ENCODE measurements around the gene MMP24. TPM values are rescaled to one million over a fixed set of nuclear protein-coding genes. Genes with fewer than 3 reads are reported as not detected.

MMP24 gene
- total RNA-seq, 4 donors from 2014 or later: 0.32 to 4.5 (median 0.61) TPM

- Histone ChIP-seq H3K27me3 (no peaks in the 10 kb centered on the region), H3K27ac (no peak overlapping the region), H3K36me3 (no peaks in the 10 kb centered on the region), H3K9me3 (no peaks in the 10 kb centered on the region), H3K4me1 (no peaks in the 10 kb centered on the region), H3K4me3 (no peak overlapping the region)
- TF ChIP-seq, protein P1, sequence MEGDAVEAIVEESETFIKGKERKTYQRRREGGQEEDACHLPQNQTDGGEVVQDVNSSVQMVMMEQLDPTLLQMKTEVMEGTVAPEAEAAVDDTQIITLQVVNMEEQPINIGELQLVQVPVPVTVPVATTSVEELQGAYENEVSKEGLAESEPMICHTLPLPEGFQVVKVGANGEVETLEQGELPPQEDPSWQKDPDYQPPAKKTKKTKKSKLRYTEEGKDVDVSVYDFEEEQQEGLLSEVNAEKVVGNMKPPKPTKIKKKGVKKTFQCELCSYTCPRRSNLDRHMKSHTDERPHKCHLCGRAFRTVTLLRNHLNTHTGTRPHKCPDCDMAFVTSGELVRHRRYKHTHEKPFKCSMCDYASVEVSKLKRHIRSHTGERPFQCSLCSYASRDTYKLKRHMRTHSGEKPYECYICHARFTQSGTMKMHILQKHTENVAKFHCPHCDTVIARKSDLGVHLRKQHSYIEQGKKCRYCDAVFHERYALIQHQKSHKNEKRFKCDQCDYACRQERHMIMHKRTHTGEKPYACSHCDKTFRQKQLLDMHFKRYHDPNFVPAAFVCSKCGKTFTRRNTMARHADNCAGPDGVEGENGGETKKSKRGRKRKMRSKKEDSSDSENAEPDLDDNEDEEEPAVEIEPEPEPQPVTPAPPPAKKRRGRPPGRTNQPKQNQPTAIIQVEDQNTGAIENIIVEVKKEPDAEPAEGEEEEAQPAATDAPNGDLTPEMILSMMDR (IDR thresholded peaks at IDR 0.05): no peak
- TF ChIP-seq EP300 (IDR thresholded peaks at IDR 0.05; ENCODE audit: low read depth) (no peak), POLR2AphosphoS5 (IDR thresholded peaks at IDR 0.05) (no peak), POLR2A (IDR thresholded peaks at IDR 0.05) (no peak)
- no peak for DNase-seq
- in situ Hi-C loops (cut with MboI; ENCODE audit: low pct_ligation_motif_present in 1 of 4, low pct_unique_long_range_greater_than_20kb in 1 of 4, low sequenced_read_pairs in 3 of 4): loop anchor here in 3 of 4 donors (10.0 to 25.0 kb wide), 3 partner anchors 121 to 378 kb away; partner anchors contain the start of genes GGT7 (in 1 of the 3), NCOA6 (in 1 of the 3) and TRPC4AP (in 1 of the 3)
- WGBS, 2 donors (ENCODE audit: low coverage in 1 of 2): 79 to 84% methylated on average over 10 to 12 of the region's 12 CpGs
- intact Hi-C loops (cut with DNase I; ENCODE audit: low total_unique reads): no loop called here
Observed at GRCh38 chr20:35215066-35215956, 11.2 kb upstream of the MMP24 start.

- Histone ChIP-seq H3K4me1 (no peaks in the 10 kb centered on the region), H3K27me3 (no peaks in the 10 kb centered on the region), H3K27ac (no peak overlapping the region), H3K9me3 (no peaks in the 10 kb centered on the region), H3K36me3 (no peaks in the 10 kb centered on the region), H3K4me3 (no peak overlapping the region)
- no peak for DNase-seq
- in situ Hi-C loops (cut with MboI; ENCODE audit: low pct_ligation_motif_present in 1 of 4, low pct_unique_long_range_greater_than_20kb in 1 of 4, low sequenced_read_pairs in 3 of 4) (loop anchor here in 3 of 4 donors (10.0 to 25.0 kb wide), 3 partner anchors 122 to 379 kb away; partner anchors contain the start of genes GGT7 (in 1 of the 3), NCOA6 (in 1 of the 3) and TRPC4AP (in 1 of the 3)), intact Hi-C loops (cut with DNase I; ENCODE audit: low total_unique reads) (no loop called here)
- TF ChIP-seq, protein P1 (IDR thresholded peaks at IDR 0.05): no peak
- TF ChIP-seq POLR2AphosphoS5 (IDR thresholded peaks at IDR 0.05) (no peak), EP300 (IDR thresholded peaks at IDR 0.05; ENCODE audit: low read depth) (no peak), POLR2A (IDR thresholded peaks at IDR 0.05) (no peak)
- 87 to 98% methylated on average over 5 of the region's 5 CpGs for WGBS, 2 donors (ENCODE audit: low coverage in 1 of 2)
Observed at GRCh38 chr20:35216541-35216940, 9.9 kb upstream of the MMP24 start.

DNA sequence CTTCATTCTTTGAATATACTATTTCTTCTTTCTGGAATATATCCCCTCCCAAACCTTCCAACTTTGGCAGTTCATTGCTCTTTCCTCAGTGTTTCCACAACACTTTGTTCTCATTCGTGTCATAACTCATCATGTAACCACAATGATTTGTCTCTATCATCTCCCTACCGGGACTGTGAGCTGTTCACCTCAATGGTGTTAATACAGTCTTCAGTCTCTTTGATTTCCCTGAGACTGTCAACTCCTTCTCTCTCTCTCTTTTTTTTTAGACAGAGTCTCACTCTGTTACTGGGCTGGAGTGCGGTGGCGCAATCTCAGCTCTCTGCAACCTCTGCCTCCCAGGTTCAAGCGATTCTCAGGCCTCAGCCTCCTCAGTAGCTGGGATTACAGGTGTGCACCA, 2.5 kb upstream of the MMP24 start:
- Histone ChIP-seq H3K4me3 (no peak overlapping the region), H3K4me1 (peaks cover 0 to 7% (median 5%) of the 10 kb centered on the region in 4 donors), H3K9me3 (no peaks in the 10 kb centered on the region), H3K27ac (no peak overlapping the region), H3K36me3 (no peaks in the 10 kb centered on the region), H3K27me3 (peaks cover 9% of the 10 kb centered on the region)
- 89 to 100% methylated on average over 4 to 5 of the region's 5 CpGs for WGBS, 2 donors (ENCODE audit: low coverage in 1 of 2)
- no peak for DNase-seq
- in situ Hi-C loops (cut with MboI; ENCODE audit: low pct_ligation_motif_present in 1 of 4, low pct_unique_long_range_greater_than_20kb in 1 of 4, low sequenced_read_pairs in 3 of 4) (loop anchor here in 2 of 4 donors (25.0 kb wide), 2 partner anchors 362 to 387 kb away; partner anchors contain the start of genes GGT7 (in 1 of the 2) and NCOA6 (in 1 of the 2)), intact Hi-C loops (cut with DNase I; ENCODE audit: low total_unique reads) (no loop called here)
- TF ChIP-seq, protein P1 (IDR thresholded peaks at IDR 0.05): no peak
- no peak for TF ChIP-seq POLR2A (IDR thresholded peaks at IDR 0.05)
- no peak for TF ChIP-seq POLR2AphosphoS5 (IDR thresholded peaks at IDR 0.05)

DNA sequence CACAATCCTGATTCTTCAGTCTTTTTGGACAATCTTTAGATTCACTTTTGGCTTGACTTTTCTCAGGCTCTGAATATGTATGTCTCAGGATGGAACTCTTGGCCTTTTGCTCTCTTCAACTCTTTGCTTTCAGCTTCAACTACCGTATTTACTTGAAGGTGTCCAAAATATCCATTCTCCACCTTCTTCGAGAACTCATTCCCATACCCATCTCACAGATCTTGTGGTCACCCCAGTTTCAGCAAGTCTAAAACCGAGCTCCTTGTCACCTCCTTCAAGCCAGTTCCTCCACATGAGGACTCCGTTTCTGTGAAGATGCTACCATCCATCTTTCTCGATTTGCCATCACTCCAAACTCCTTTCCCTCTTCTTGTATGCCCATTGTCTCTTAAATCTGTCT, 2.0 kb upstream of the MMP24 start:
- in situ Hi-C loops (cut with MboI; ENCODE audit: low pct_ligation_motif_present in 1 of 4, low pct_unique_long_range_greater_than_20kb in 1 of 4, low sequenced_read_pairs in 3 of 4) (loop anchor here in 2 of 4 donors (25.0 kb wide), 2 partner anchors 362 to 387 kb away; partner anchors contain the start of genes GGT7 (in 1 of the 2) and NCOA6 (in 1 of the 2)), intact Hi-C loops (cut with DNase I; ENCODE audit: low total_unique reads) (no loop called here)
- no peak for TF ChIP-seq POLR2AphosphoS5 (IDR thresholded peaks at IDR 0.05)
- no peak for TF ChIP-seq EP300 (IDR thresholded peaks at IDR 0.05; ENCODE audit: low read depth)
- TF ChIP-seq, protein P1 (IDR thresholded peaks at IDR 0.05): no peak
- TF ChIP-seq POLR2A (IDR thresholded peaks at IDR 0.05): no peak
- no peaks in the 10 kb centered on the region for H3K36me3 ChIP-seq
- H3K9me3 ChIP-seq: no peaks in the 10 kb centered on the region
- no peak overlapping the region for H3K4me3 ChIP-seq
- H3K27me3 ChIP-seq: peaks cover 9% of the 10 kb centered on the region
- no peak overlapping the region for H3K27ac ChIP-seq
- WGBS, 2 donors (ENCODE audit: low coverage in 1 of 2): 87 to 94% methylated on average over 5 of the region's 5 CpGs
- H3K4me1 ChIP-seq: peaks cover 0 to 7% (median 5%) of the 10 kb centered on the region in 4 donors
- no peak for DNase-seq
